ENCODE measurements around the gene PDCD1.
"Not testable (repeated sequence)": the region's sequence is repeated elsewhere in the genome, so short reads cannot be mapped to it uniquely, and the experiment has no call there.

The PDCD1 gene

GRCh38 chr2:241850544-241851324 lies 8.0 kb downstream of the PDCD1 start:
- DNase-seq: no peak

DNA sequence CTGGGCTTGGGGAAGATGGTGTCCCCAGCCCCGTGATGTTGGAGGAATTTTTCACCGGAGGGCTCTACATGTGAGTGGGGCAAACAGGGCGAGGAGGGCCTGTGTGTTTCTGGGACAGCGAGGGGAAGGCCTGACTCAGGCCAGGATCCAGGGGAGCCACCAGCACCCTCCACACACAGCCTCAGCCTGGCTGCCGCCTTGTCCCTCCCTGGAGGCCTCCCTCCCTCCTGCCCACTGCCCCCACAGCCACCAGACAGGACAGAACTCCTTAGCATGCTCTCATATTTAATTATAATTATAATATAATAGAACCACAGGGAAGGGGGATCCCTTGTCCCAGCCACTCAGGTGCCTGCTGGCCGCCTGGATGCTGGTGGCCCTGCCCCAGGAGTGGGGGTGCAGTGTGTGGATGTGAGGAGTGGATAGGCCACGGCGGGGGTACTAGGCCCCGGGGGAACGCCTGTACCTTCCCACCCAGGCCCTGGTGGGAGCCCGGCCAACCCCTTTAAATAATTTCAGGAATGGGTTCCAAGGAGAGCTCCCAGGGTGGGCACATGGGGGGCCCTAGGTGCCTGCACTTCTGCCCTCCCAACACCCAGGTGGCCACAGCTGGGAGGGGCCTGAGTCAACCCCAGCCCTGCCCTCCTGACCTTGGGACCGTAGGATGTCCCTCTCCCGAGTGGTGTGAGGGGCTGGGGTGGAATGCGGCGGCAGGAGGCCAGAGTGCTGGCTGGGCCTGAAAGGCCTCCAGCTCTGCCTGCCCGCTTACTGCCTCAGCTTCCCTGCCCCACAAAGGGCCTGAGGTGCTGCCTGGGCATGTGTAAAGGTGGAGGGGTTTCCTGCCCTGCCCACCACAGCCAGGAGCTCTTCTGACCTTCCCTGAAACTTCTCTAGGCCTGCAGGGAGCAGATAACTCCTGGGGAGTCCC lies 8.8 kb downstream of the PDCD1 start:
- no peak for DNase-seq

DNA sequence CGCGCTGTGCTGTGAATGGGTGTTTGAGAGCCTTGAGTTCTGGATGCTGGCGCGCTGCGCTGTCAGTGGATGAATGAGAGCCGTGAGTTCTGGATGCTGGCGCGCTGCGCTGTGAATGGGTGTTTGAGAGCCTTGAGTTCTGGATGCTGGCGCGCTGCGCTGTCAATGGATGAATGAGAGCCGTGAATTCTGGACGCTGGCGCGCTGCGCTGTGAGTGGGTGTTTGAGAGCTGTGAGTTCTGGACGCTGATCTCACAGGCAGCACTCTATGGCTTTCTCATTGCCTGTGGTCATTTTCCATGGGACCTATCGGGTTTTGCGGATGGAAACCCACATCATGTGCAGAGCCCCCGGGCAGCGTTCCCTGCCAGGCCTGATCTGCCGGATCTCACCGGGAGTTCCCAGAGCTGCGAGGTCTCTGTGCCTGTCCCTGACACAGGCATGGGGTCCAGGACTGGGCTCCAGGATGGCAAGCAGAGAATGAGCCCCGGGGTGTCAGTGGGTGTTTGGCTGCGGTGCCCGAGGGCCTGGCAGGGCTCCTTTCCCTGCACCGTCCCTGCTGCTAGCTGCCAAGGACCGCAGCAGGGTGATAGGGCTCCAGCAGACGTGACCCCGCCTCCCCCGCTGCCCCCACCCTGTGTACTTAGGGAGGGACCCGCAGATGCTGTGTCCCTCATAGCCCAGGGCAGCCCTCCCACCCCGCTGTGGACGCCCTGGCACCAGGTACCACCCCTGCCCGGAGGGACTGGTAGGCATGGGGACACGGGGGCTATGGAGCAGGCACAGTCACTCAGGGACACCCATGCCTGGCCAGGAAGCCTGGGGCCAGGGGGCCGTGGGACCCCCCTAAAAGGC lies 9.7 kb downstream of the PDCD1 start:
- no peak for DNase-seq

- no peak for DNase-seq
Measured at GRCh38 chr2:241846406-241846805, 12.3 kb downstream of the PDCD1 start.

- DNase-seq: no peak
Measured at GRCh38 chr2:241844831-241845578, 13.7 kb downstream of the PDCD1 start.

DNA sequence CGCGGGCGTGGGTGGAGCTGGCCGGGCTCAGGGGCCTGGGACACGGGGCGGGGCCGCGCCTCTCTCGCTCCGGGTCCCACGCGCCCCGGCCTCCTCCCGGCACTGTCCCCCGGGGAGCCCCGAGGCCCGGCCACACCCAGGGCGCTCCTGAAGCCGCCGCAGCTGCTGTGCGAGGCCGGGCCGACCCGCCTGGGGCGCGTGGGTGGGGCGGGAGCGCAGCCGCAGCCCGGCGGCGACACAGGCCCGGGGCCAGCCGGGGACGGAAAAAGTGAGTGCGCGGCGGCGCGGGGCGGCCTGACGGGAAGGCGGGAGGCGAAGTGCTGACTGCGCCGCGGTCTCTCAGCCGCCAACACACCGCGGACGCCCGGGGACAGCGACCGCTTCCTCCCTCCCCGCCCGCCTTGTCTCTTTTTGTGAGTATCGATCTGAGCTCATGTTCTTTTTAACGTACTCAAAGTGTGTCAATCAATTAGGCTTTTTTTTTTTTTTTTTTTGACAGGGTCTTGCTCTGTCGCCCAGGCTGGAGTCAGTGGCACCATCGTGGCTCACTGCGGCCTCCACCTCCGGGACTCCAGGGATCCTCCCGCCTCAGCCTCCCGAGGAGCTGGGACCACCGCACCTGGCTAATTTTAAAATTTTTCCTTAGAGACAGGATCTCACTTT lies 14.5 kb downstream of the PDCD1 start:
- DNase-seq: peak; percentile 70 to 80

- DNase-seq: no peak
Measured at GRCh38 chr2:241843321-241844065, 15.2 kb downstream of the PDCD1 start.

DNA sequence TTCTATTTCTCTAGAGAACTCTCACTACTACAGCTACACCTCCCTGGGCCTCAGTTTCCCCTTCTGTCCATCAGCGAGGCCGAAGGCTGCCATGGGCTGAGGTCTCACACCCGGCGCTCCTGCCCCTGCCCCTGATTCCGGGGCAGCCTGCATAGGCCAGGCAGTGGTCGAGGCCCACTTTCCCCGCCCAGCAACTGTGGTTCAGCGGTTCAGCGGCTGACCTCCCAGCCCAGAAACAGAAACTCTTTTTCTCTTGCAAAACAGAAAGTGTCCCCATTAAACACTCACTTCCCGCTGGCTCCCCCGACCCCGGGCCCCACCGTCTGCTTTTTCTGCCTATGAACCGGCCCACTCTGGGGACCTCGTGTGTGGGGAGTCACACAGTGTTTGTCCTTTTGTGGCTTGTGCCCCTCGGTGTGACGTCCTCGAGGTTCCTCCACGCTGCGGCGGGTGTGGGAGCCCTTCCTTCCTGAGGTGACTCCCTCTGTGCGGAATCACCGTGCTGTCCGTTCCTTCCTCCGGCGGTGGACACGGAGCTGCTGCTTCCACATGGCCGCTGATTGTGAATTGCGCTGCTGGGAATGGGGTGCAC lies 16.0 kb downstream of the PDCD1 start:
- peak; percentile 62 to 68 for DNase-seq

DNA sequence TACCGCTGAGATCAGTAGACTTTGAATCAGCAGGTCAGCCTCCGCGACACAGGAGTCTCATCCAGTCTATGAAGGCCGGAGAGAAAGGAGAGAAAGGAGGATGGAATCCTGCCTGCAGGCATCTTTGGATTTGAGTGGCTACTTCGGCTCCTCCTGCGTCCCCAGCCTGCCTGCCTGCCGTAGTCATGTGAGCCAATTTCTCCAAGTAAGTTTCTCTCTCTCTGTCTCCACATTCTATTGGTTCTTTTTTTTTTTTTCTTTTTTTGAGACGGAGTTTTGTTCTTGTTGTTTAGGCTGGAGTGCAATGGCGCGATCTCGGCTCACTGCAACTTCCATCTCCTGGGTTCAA lies 16.7 kb downstream of the PDCD1 start:
- no peak for DNase-seq

GRCh38 chr2:241841181-241842066 lies 17.3 kb downstream of the PDCD1 start:
- no peak for DNase-seq

- no peak for DNase-seq
Measured at GRCh38 chr2:241837197-241837965, 21.3 kb downstream of the PDCD1 start.

- no peak for DNase-seq
Measured at GRCh38 chr2:241836292-241836691, 22.4 kb downstream of the PDCD1 start.

- DNase-seq: no peak
Measured at GRCh38 chr2:241835611-241836010, 23.1 kb downstream of the PDCD1 start.

DNA sequence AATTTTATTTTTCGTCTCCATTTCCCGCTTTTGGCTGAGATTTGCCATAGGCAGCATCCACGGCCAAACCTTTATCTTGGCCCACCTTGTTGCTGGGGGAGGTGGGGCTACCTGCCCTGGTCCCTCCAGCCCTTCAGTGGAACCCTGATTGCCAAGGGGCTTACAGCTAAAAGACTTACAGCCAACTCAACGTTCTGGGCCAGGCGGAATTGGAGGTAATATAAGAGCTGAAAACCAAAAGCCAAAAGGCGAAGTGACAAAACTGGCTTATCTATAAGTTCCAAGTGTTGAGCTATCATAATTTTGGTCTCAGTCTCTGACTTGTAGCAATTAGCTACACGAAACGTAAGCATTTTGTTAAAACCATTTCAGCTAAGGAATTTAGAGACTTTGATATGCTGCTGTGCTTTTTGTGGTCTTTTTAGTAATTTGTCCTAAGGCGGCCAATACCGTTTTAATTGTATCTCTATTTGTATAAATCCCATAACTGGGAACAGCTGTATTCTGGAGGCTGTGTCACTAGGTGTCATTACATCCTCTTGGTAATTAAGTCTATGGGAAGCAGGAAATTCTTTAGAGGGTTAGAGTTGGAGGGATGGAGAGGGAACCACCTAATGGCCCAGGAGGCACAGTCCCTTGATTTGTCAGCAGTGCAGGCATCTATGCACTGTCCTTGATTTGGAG lies 24.0 kb downstream of the PDCD1 start:
- DNase-seq: no peak

DNA sequence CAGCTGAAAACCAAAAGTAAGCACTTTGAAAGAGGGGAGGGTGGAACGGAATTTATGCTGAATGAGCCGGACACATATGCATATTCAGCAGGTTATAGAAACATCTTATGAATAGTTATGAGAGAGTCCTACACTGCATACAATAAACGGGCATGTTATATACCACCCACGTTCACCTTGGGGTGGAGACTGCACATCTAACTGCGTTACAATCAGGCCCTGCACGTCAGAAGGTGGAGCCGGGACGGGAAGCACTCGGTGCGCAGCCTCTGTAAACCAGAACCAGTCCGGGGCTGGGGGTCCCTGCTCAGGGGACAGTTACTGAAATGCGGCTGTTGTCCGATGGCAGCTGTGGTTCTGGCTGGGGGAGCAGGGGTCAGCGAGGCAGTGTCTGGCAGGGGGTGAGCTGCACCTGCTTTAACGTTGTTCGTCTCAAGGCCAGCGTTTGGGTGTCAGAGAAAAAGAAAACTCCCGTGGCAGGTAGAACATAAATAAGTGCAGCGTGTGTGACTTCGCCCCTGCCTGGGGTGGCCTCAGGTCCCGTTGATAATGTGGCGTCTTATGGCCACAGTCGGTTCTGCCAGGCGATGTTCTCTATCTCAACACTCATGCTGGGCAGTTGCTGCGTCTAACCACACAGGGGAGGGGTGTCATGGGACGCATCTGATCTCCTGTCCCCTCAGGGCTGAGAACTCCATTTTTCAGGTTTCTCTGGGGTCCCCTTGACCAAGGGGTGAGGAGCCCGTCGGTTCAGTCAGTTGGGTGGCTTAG lies 24.8 kb downstream of the PDCD1 start:
- not testable (repeated sequence) for DNase-seq

DNA sequence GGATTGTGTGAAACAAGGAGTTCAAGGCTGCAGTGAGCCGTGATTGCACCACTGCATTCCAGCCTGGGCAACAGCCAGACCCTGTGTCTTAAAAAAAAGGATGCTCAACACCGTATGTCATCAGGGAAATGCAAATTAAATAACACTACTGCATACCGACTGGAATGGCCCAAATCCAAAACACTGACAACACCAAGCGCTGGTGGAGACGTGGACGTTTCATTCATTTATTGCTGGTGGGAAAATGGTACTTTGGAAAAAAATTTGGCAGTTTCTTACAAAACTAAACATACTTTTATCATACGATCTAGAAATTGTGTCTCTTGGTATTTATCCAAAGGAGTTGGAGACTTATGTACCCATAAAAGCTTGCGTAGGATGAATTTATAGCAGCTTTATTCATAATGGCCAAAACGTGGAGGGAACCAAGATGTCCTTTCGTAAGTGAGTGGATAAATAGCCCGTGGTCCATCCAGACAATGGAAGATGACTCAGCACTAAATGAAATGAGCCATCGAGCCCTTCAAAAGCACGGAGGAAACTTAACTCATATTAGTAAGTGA lies 25.5 kb downstream of the PDCD1 start:
- no peak for DNase-seq

DNA sequence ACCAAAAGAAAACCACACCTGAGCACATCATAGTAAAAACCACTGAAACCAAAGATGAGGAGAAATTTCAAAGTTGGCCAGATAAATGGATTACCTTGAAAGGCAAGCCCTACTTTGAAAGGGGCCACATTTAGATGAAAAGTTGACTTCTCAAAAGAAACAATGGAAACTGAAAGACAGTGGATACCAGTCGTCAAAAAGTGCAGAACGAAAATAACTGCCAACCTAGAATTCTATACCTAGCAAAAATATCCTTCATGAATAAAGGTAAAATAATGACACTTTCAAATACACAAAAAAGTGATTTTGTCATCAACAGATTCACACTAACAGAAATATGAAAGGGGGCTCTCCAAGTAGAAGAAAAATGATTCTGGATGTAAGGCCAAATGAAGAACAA lies 31.3 kb downstream of the PDCD1 start:
- no peak for DNase-seq
